Tibial nerve (tissue), 4 donors: ENCODE data around the gene FKBP10. TPM values are rescaled to one million over a fixed set of nuclear protein-coding genes. Genes with fewer than 3 reads are reported as not detected.

Source experiments
- DNase-seq, 2 donors: peaks; one replicate each; pipeline ENCODE4 v3.0.0-alpha.2; 2019; ENCODE audit warnings: low spot score in 2 of 2
- H3K27ac ChIP-seq, 4 donors: fragments of 200-600 bp; sonication (generic) in 3 of 4; one replicate each; pipeline ENCODE4 v1.5.1; 2017 to 2019; ENCODE audit warnings: mild to moderate bottlenecking in 1 of 4
- H3K27me3 ChIP-seq, 2 donors: fragments of 200-600 bp; sonication (generic) in 1 of 2; one replicate each; pipeline versions ENCODE4 v1.5.1 to v1.6.0; 2017 to 2019
- H3K36me3 ChIP-seq, 3 donors: fragments of 200-600 bp; sonication (generic); one replicate each; pipeline ENCODE4 v1.5.1; 2018 to 2019
- H3K4me1 ChIP-seq, 4 donors: fragments of 200-600 bp; sonication (generic) in 3 of 4; one replicate each; pipeline ENCODE4 v1.5.1; 2017 to 2019
- H3K4me3 ChIP-seq, 4 donors: fragments of 200-600 bp; sonication (generic) in 3 of 4; one replicate each; pipeline ENCODE4 v1.5.1; 2017 to 2019; ENCODE audit warnings: mild to moderate bottlenecking in 1 of 4, moderate library complexity in 1 of 4
- H3K9me3 ChIP-seq, 4 donors: fragments of 200-600 bp; sonication (generic) in 3 of 4; one replicate each; pipeline ENCODE4 v1.5.1; 2017 to 2019
- CTCF ChIP-seq, 5 experiments: fragments of 200-600 bp in 3 of 5; fragments of 450-650 bp in 2 of 5; sonication (generic) in 3 of 5; IDR thresholded peaks; one replicate each; pipeline ENCODE4 v1.5.1; 2016 to 2019; ENCODE audit warnings: antibody characterized with exemption in 5 of 5, mild to moderate bottlenecking in 3 of 5, moderate library complexity in 2 of 5
- EP300 ChIP-seq, 2 donors: sonication (generic); formaldehyde crosslinking; IDR thresholded peaks; one replicate each; pipeline ENCODE4 v1.6.1; 2017; ENCODE audit warnings: antibody characterized with exemption in 2 of 2, mild to moderate bottlenecking in 1 of 2
- POLR2A ChIP-seq, 2 donors: fragments of 450-650 bp; IDR thresholded peaks; one replicate each; pipeline ENCODE4 v1.6.1; 2017; ENCODE audit warnings: antibody characterized with exemption in 2 of 2, mild to moderate bottlenecking in 2 of 2, moderate library complexity in 2 of 2
- WGBS, 2 donors: methylation state at CpG; one replicate each; pipeline ENCODE4 v1.1.5; 2018; 5-methylcytosine and 5-hydroxymethylcytosine counted together
- total RNA-seq, 4 donors: library from RNA; depleted of rRNA; stranded (reverse); fragments of >200 nt; gene quantifications; one replicate each; pipeline ENCODE4 v1.1.0, GENCODE V29; 2016

The FKBP10 gene
- total RNA-seq, 4 donors from 2014 or later: 47.9 to 103 (median 77.4) TPM

- Histone ChIP-seq H3K27ac (peak within 1 kb of the TSS; percentile 53 to 84 (median 75)), H3K4me1 (peaks cover 0 to 45% (median 22%) of the 10 kb centered on the region in 4 donors)
- peak; percentile 58 to 60 for DNase-seq
Observed at GRCh38 chr17:41811549-41812380, 1.0 kb upstream of the FKBP10 start, which contains the start of gene P3H4. P3H4 (minus strand) TSS chr17:41811949; CDS start chr17:41811915, 34 bp downstream.

GRCh38 chr17:41813152-41813680 is 412 bp downstream of the FKBP10 start:
- Histone ChIP-seq H3K4me3 (peak overlapping the region; percentile 74 to 86 (median 84)), H3K27ac (peak overlapping the region; percentile 9 to 84 (median 75)), H3K27me3 (no peaks in the 10 kb centered on the region), H3K4me1 (peaks cover 0 to 45% (median 22%) of the 10 kb centered on the region in 4 donors), H3K9me3 (no peaks in the 10 kb centered on the region), H3K36me3 (peaks cover 0 to 11% (median 0%) of the 10 kb centered on the region in 3 donors)
- 12 to 14% methylated on average over 12 of the region's 12 CpGs for WGBS, 2 donors
- TF ChIP-seq EP300 (IDR thresholded peaks at IDR 0.05): no peak
- TF ChIP-seq POLR2A (IDR thresholded peaks at IDR 0.05): no peak
- no peak for TF ChIP-seq CTCF (IDR thresholded peaks at IDR 0.05)
- DNase-seq: no peak

More at GRCh38 chr17:41811549-41812380, 1.0 kb upstream of the FKBP10 start, which contains the start of gene P3H4:
- Histone ChIP-seq H3K27me3 (no peaks in the 10 kb centered on the region), H3K36me3 (peaks cover 0 to 12% (median 0%) of the 10 kb centered on the region in 3 donors), H3K9me3 (no peaks in the 10 kb centered on the region), H3K4me3 (peak within 1 kb of the TSS; percentile 74 to 86 (median 84))
- 1% methylated on average over 28 to 30 of the region's 96 CpGs for WGBS, 2 donors
- peak; percentile 71 to 94 (median 85) for TF ChIP-seq CTCF (IDR thresholded peaks at IDR 0.05)
- peak in 1 of 2 donors; percentile 29 for TF ChIP-seq EP300 (IDR thresholded peaks at IDR 0.05)
- no peak for TF ChIP-seq POLR2A (IDR thresholded peaks at IDR 0.05)

- H3K27ac ChIP-seq: peak overlapping the region in 3 of 4 donors; percentile 9 to 84 (median 79)
- H3K9me3 ChIP-seq: no peaks in the 10 kb centered on the region
- peaks cover 0 to 45% (median 22%) of the 10 kb centered on the region in 4 donors for H3K4me1 ChIP-seq
- WGBS, 2 donors: 42 to 44% methylated on average over 9 of the region's 9 CpGs
- no peak for TF ChIP-seq EP300 (IDR thresholded peaks at IDR 0.05)
- no peak for TF ChIP-seq CTCF (IDR thresholded peaks at IDR 0.05)
- no peak for TF ChIP-seq POLR2A (IDR thresholded peaks at IDR 0.05)
- peak overlapping the region in 3 of 4 donors; percentile 74 to 86 (median 83) for H3K4me3 ChIP-seq
- H3K36me3 ChIP-seq: peaks cover 0 to 12% (median 0%) of the 10 kb centered on the region in 3 donors
- H3K27me3 ChIP-seq: no peaks in the 10 kb centered on the region
- no peak for DNase-seq
Observed at GRCh38 chr17:41813699-41814124, 908 bp downstream of the FKBP10 start.

- H3K4me3 ChIP-seq: no peak overlapping the region
- TF ChIP-seq EP300 (IDR thresholded peaks at IDR 0.05): no peak
- no peak for TF ChIP-seq CTCF (IDR thresholded peaks at IDR 0.05)
- no peak for TF ChIP-seq POLR2A (IDR thresholded peaks at IDR 0.05)
- peaks cover 0 to 45% (median 22%) of the 10 kb centered on the region in 4 donors for H3K4me1 ChIP-seq
- H3K27ac ChIP-seq: peak overlapping the region in 1 of 4 donors; percentile 79
- WGBS, 2 donors: 27 to 62% methylated on average over 1 of the region's 1 CpG
- no peak for DNase-seq
- no peaks in the 10 kb centered on the region for H3K27me3 ChIP-seq
- peaks cover 0 to 17% (median 0%) of the 10 kb centered on the region in 3 donors for H3K36me3 ChIP-seq
- H3K9me3 ChIP-seq: no peaks in the 10 kb centered on the region
Observed at GRCh38 chr17:41814195-41814594, 1.4 kb downstream of the FKBP10 start.
